HepG2 (cell line): ENCODE results near the gene CHRM5. TPM values are rescaled to one million over a fixed set of nuclear protein-coding genes. Genes with fewer than 3 reads are reported as not detected.

Source experiments
- ASH2L ChIP-seq: fragments of 300-600, 200-600 bp; sonication (generic); IDR thresholded peaks from 2 replicates; pipeline ENCODE4 v1.7.0; 2017; ENCODE audit warnings: low read depth, mild to moderate bottlenecking, moderate library complexity, mixed read lengths, low read length; ENCODE audit not compliant: insufficient read length
- BORCS8-MEF2B ChIP-seq: sonication (generic); formaldehyde crosslinking; IDR thresholded peaks from 2 replicates; pipeline ENCODE4 v1.8.0; 2022; ENCODE audit warnings: mild to moderate bottlenecking, missing genetic modification reagents
- FOXA3 ChIP-seq: IDR thresholded peaks from 2 replicates; pipeline ENCODE4 v1.6.1; 2016; ENCODE audit warnings: missing genetic modification reagents, missing compliant biosample characterization
- HNF4A ChIP-seq: sonication (generic); formaldehyde crosslinking; IDR thresholded peaks from 2 replicates; pipeline ENCODE4 v1.4.0; 2020; ENCODE audit warnings: missing genetic modification reagents
- IRX3 ChIP-seq: sonication (generic); formaldehyde crosslinking; IDR thresholded peaks from 2 replicates; pipeline ENCODE4 v1.8.1; 2023; ENCODE audit warnings: mild to moderate bottlenecking, low read depth, missing genetic modification reagents, borderline replicate concordance
- ISL2 ChIP-seq: sonication (generic); formaldehyde crosslinking; IDR thresholded peaks from 2 replicates; pipeline ENCODE4 v1.5.0; 2020; ENCODE audit warnings: missing genetic modification reagents
- KDM1A ChIP-seq: IDR thresholded peaks from 2 replicates; pipeline ENCODE4 v1.6.1; 2016; ENCODE audit warnings: missing compliant biosample characterization
- PAF1 ChIP-seq: IDR thresholded peaks from 2 replicates; pipeline ENCODE4 v1.6.1; 2016; ENCODE audit warnings: missing genetic modification reagents, missing compliant biosample characterization
- PHF20 ChIP-seq: sonication (generic); formaldehyde crosslinking; IDR thresholded peaks from 2 replicates; pipeline ENCODE4 v1.5.0; 2020; ENCODE audit warnings: mild to moderate bottlenecking, missing genetic modification reagents
- RBM39 ChIP-seq: fragments of 200-400 bp; formaldehyde crosslinking; IDR thresholded peaks from one replicate; pipeline ENCODE4 v1.6.1; 2018; ENCODE audit warnings: antibody characterized with exemption, mild to moderate bottlenecking, low read depth, low read length; ENCODE audit not compliant: poor library complexity, severe bottlenecking
- SALL2 ChIP-seq: sonication (generic); formaldehyde crosslinking; IDR thresholded peaks from 2 replicates; pipeline ENCODE4 v1.8.1; 2023; ENCODE audit warnings: mild to moderate bottlenecking, missing genetic modification reagents, inconsistent platforms
- ZKSCAN8 ChIP-seq: IDR thresholded peaks from 2 replicates; pipeline ENCODE4 v1.6.1; 2016; ENCODE audit warnings: borderline replicate concordance, missing genetic modification reagents, missing compliant biosample characterization
- ZMAT3 ChIP-seq: sonication (generic); formaldehyde crosslinking; conservative IDR thresholded peaks from 2 replicates; pipeline ENCODE4 v1.7.0; 2021; ENCODE audit warnings: missing genetic modification reagents
- ZNF547 ChIP-seq: sonication (generic); formaldehyde crosslinking; IDR thresholded peaks from 2 replicates; pipeline ENCODE4 v1.5.1; 2020; ENCODE audit warnings: mild to moderate bottlenecking, missing genetic modification reagents
- ZNF839 ChIP-seq: sonication (generic); formaldehyde crosslinking; IDR thresholded peaks from 2 replicates; pipeline ENCODE4 v1.4.0; 2020; ENCODE audit warnings: missing genetic modification reagents, mild to moderate bottlenecking, borderline replicate concordance
- polyA plus RNA-seq, 8 experiments: library from polyadenylated mRNA; depleted of rRNA in 3 of 8; stranded (reverse) in 7 of 8; unstranded in 1 of 8; fragments of >200 nt; fragmentation: Illumina TruSeq in 4 of 8; extraction: Trizol in 4 of 8; gene quantifications; 2 replicates each; pipeline versions ENCODE4 v1.2.1 to v1.2.3, GENCODE V29; 2011 to 2016; ENCODE audit warnings: low read depth in 4 of 8, missing spikeins in 1 of 8, mixed read lengths in 1 of 8; ENCODE audit not compliant: insufficient read depth in 1 of 8
- total RNA-seq, 5 experiments: library from RNA; depleted of rRNA; stranded (reverse); fragments of >200 nt; fragmentation: Illumina TruSeq; extraction: Trizol; gene quantifications; 2 replicates each; pipeline ENCODE4 v1.2.3, GENCODE V29; 2016; ENCODE audit warnings: low read depth in 1 of 5
- TF ChIP-seq, protein P1 (sequence below): IDR thresholded peaks from 2 replicates; pipeline ENCODE4 v1.6.1; 2016; ENCODE audit warnings: mild to moderate bottlenecking, missing biosample characterization, missing genetic modification reagents
- TF ChIP-seq, protein P2 (sequence below): sonication (generic); formaldehyde crosslinking; IDR thresholded peaks from 2 replicates; pipeline ENCODE4 v1.8.1; 2022; ENCODE audit warnings: mild to moderate bottlenecking, missing genetic modification reagents
- TF ChIP-seq, protein P3 (sequence below): IDR thresholded peaks from 2 replicates; pipeline ENCODE4 v1.6.1; 2016
- TF ChIP-seq, protein P4 (sequence below): sonication (generic); formaldehyde crosslinking; IDR thresholded peaks from 2 replicates; pipeline ENCODE4 v1.5.1; 2020; ENCODE audit warnings: mild to moderate bottlenecking, missing genetic modification reagents, moderate library complexity
- TF ChIP-seq, protein P5 (sequence below): sonication (generic); formaldehyde crosslinking; IDR thresholded peaks from 2 replicates; pipeline ENCODE4 v1.5.1; 2020; ENCODE audit warnings: missing genetic modification reagents, mild to moderate bottlenecking, borderline replicate concordance

Gene CHRM5
- total and polyA plus RNA-seq, 2 of the 13 experiments (the other 11 are each of a cell fraction or from before 2014, with no cell fraction given), result not detected

DNA sequence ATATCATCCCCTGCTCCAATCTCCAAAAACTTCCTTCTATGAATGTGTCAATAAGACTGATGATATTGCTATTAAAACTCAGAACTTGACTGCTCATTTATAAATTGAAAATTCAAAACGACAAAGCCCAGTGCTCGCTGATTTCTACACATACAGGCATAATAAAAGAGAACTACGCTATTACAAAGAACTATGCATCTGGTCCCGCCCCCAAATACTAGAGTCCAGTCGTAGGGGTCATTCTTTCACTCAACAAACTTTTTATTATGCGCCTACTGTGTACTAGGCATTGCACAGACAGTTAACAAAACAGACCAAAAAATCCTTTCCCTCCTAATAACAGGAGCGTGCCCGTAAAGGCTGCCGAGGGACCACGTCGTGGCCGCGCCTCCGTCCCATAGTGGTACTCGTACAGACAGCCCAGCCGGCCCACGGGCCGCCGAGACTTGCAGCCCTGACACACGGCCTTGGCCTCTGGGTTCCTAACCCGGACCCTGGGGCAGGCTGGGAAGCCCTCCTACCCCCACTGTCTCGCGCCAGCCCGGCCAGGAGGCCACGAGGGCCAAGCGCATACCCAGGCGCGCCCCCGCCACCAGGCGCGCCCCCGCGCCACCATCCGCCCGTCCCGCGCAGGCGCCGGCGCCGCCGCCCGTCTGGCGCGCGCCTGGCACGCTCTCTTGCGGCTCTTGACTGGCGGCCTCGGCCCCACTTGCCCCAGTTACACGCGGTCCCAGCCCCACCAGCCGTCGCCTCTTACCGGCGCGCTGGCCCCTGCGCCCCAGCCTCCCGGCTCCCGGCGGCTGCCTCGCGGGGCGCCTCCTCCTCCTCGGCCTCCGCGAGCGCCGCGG lies 70.0 kb downstream of the CHRM5 start (continued):
- TF ChIP-seq, protein P1, sequence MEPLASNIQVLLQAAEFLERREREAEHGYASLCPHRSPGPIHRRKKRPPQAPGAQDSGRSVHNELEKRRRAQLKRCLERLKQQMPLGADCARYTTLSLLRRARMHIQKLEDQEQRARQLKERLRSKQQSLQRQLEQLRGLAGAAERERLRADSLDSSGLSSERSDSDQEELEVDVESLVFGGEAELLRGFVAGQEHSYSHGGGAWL (CRISPR knock-in tag), result 0 out of 2 replicates have a peak, but pooled peaks have one; percentile 43
- no peak for TF ChIP-seq FOXA3 (CRISPR knock-in tag)
- peak; percentile 75; the same call in 1 of the 2 replicates for TF ChIP-seq ZNF547 (CRISPR knock-in tag)
- TF ChIP-seq, protein P2, sequence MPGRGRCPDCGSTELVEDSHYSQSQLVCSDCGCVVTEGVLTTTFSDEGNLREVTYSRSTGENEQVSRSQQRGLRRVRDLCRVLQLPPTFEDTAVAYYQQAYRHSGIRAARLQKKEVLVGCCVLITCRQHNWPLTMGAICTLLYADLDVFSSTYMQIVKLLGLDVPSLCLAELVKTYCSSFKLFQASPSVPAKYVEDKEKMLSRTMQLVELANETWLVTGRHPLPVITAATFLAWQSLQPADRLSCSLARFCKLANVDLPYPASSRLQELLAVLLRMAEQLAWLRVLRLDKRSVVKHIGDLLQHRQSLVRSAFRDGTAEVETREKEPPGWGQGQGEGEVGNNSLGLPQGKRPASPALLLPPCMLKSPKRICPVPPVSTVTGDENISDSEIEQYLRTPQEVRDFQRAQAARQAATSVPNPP (CRISPR knock-in tag), result 0 out of 2 replicates have a peak, but pooled peaks have one; percentile 40
- TF ChIP-seq ZKSCAN8, result peak; percentile 100
- TF ChIP-seq ZMAT3 (CRISPR knock-in tag), result peak; percentile 57; the same call in 1 of the 2 replicates
- TF ChIP-seq, protein P3, sequence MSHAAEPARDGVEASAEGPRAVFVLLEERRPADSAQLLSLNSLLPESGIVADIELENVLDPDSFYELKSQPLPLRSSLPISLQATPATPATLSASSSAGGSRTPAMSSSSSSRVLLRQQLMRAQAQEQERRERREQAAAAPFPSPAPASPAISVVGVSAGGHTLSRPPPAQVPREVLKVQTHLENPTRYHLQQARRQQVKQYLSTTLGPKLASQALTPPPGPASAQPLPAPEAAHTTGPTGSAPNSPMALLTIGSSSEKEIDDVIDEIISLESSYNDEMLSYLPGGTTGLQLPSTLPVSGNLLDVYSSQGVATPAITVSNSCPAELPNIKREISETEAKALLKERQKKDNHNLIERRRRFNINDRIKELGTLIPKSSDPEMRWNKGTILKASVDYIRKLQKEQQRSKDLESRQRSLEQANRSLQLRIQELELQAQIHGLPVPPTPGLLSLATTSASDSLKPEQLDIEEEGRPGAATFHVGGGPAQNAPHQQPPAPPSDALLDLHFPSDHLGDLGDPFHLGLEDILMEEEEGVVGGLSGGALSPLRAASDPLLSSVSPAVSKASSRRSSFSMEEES, result 0 out of 2 replicates have a peak, but pooled peaks have one; percentile 16
- peak; percentile 29; the same call in 1 of the 2 replicates for TF ChIP-seq PHF20 (CRISPR knock-in tag)
- no peak for TF ChIP-seq PAF1
- peak; percentile 76 for TF ChIP-seq IRX3
- peak; percentile 58; the same call in 1 of the 2 replicates for TF ChIP-seq SALL2 (CRISPR knock-in tag)
- no peak for TF ChIP-seq ZNF839 (CRISPR knock-in tag)
- TF ChIP-seq ASH2L, result peak; percentile 82
- TF ChIP-seq, protein P4, sequence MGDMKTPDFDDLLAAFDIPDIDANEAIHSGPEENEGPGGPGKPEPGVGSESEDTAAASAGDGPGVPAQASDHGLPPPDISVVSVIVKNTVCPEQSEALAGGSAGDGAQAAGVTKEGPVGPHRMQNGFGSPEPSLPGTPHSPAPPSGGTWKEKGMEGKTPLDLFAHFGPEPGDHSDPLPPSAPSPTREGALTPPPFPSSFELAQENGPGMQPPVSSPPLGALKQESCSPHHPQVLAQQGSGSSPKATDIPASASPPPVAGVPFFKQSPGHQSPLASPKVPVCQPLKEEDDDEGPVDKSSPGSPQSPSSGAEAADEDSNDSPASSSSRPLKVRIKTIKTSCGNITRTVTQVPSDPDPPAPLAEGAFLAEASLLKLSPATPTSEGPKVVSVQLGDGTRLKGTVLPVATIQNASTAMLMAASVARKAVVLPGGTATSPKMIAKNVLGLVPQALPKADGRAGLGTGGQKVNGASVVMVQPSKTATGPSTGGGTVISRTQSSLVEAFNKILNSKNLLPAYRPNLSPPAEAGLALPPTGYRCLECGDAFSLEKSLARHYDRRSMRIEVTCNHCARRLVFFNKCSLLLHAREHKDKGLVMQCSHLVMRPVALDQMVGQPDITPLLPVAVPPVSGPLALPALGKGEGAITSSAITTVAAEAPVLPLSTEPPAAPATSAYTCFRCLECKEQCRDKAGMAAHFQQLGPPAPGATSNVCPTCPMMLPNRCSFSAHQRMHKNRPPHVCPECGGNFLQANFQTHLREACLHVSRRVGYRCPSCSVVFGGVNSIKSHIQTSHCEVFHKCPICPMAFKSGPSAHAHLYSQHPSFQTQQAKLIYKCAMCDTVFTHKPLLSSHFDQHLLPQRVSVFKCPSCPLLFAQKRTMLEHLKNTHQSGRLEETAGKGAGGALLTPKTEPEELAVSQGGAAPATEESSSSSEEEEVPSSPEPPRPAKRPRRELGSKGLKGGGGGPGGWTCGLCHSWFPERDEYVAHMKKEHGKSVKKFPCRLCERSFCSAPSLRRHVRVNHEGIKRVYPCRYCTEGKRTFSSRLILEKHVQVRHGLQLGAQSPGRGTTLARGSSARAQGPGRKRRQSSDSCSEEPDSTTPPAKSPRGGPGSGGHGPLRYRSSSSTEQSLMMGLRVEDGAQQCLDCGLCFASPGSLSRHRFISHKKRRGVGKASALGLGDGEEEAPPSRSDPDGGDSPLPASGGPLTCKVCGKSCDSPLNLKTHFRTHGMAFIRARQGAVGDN, result peak; percentile 89
- TF ChIP-seq HNF4A, result peak; percentile 63
- TF ChIP-seq RBM39, result peak; percentile 56
- TF ChIP-seq, protein P5, sequence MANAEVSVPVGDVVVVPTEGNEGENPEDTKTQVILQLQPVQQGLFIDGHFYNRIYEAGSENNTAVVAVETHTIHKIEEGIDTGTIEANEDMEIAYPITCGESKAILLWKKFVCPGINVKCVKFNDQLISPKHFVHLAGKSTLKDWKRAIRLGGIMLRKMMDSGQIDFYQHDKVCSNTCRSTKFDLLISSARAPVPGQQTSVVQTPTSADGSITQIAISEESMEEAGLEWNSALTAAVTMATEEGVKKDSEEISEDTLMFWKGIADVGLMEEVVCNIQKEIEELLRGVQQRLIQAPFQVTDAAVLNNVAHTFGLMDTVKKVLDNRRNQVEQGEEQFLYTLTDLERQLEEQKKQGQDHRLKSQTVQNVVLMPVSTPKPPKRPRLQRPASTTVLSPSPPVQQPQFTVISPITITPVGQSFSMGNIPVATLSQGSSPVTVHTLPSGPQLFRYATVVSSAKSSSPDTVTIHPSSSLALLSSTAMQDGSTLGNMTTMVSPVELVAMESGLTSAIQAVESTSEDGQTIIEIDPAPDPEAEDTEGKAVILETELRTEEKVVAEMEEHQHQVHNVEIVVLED (CRISPR knock-in tag), result no peak; the same call in 1 of the 2 replicates
- TF ChIP-seq BORCS8-MEF2B, result peak; percentile 76
- no peak for TF ChIP-seq ISL2 (CRISPR knock-in tag)
- no peak for TF ChIP-seq KDM1A (CRISPR knock-in tag)
